ENCODE results near the gene CCDC33.

DNA sequence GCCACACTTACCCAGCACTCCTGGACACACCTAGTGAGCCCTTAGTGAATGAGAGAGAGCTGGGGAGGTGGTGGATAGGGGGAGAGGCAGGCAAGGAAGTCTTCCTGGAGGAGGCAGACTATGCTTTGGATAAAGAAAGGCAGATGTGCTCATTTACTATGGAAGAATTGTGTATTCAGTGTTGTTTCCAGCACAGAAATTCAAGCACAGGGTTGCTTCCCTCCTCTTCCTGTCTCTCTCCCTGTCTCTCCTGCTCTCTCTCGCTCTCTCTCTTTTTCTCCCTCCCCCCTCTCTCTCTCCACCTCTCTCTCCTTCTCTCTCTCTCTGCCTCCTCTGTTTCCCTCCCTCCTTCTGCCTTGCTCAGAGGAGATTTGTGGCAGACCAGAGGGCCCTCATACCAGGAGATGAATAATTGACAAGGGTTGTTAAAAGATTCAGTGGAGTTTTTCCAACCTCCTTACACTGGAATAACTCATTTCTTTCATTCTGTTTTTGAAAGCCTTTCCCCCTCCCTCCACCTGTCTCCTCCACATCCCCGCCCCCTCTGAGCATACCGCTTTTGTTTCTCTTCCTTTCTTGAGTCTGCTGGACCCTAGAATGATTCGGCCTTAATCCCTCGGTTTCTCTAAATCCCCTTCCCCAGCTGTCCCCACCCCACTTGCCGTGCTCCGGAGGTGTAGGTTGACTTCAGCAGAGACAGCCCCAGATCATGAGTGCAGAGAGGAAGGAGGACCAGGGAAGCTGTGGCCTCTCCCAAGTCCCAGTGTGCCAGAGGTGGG, 65.6 kb downstream of the CCDC33 start:
- TF ChIP-seq, protein P1, sequence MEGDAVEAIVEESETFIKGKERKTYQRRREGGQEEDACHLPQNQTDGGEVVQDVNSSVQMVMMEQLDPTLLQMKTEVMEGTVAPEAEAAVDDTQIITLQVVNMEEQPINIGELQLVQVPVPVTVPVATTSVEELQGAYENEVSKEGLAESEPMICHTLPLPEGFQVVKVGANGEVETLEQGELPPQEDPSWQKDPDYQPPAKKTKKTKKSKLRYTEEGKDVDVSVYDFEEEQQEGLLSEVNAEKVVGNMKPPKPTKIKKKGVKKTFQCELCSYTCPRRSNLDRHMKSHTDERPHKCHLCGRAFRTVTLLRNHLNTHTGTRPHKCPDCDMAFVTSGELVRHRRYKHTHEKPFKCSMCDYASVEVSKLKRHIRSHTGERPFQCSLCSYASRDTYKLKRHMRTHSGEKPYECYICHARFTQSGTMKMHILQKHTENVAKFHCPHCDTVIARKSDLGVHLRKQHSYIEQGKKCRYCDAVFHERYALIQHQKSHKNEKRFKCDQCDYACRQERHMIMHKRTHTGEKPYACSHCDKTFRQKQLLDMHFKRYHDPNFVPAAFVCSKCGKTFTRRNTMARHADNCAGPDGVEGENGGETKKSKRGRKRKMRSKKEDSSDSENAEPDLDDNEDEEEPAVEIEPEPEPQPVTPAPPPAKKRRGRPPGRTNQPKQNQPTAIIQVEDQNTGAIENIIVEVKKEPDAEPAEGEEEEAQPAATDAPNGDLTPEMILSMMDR (IDR thresholded peaks at IDR 0.05) = no peak
- TF ChIP-seq EZH2 (IDR thresholded peaks at IDR 0.05; ENCODE audit: borderline replicate concordance, insufficient read depth, low read depth, low read length, poor library complexity, severe bottlenecking) = no peak
